K562 treated with DMSO at 1 percent for 48 hours (cell line): Measurements from ENCODE around the gene RASGRF2. TPM values are rescaled to one million over a fixed set of nuclear protein-coding genes. Genes with fewer than 3 reads are reported as not detected.

Experiments
- total RNA-seq: library from RNA; unstranded; fragments of 300-600 nt; gene quantifications from 2 replicates; pipeline ENCODE4 v1.2.3, GENCODE V29; 2022; ENCODE audit warnings: low replicate concordance; ENCODE audit errors: extremely low read depth

Gene RASGRF2
- not detected in 2 replicates for total RNA-seq

GRCh38 chr5:80959768-80960442 lies at the start of gene RASGRF2:
TSS of gene RASGRF2 (plus strand) at chr5:80960363. CDS start at chr5:80960739, 376 bp downstream.

GRCh38 chr5:81233080-81233634 lies 273.0 kb downstream of the RASGRF2 start, which contains the start of gene CKMT2:
TSS of gene CKMT2 (plus strand) at chr5:81233322. CDS start at chr5:81251133, 17,811 bp downstream.

